Panc1 (cell line): ENCODE measurements around the gene ETNK1.

ENCODE experiments used
- POLR2AphosphoS5 ChIP-seq: IDR thresholded peaks from 2 replicates; pipeline ENCODE4 v1.6.1; 2012; ENCODE audit warnings: mild to moderate bottlenecking, low read depth, low read length, moderate library complexity
- TCF7L2 ChIP-seq: IDR thresholded peaks from 2 replicates; pipeline ENCODE4 v1.6.1; 2011; ENCODE audit warnings: mild to moderate bottlenecking, low read depth, low read length, inconsistent platforms
- TF ChIP-seq, protein P1 (sequence below): fragments of 450-650 bp; IDR thresholded peaks from 2 replicates; pipeline ENCODE4 v1.5.1; 2017; ENCODE audit warnings: mild to moderate bottlenecking
- TF ChIP-seq, protein P2 (sequence below), 2 experiments: IDR thresholded peaks; 2 replicates each; pipeline ENCODE4 v1.6.1; 2011 to 2012; ENCODE audit warnings: low read depth in 2 of 2, control low read depth in 1 of 2, low read length in 1 of 2, mild to moderate bottlenecking in 1 of 2, moderate library complexity in 1 of 2; ENCODE audit not compliant: insufficient read depth in 1 of 2

DNA sequence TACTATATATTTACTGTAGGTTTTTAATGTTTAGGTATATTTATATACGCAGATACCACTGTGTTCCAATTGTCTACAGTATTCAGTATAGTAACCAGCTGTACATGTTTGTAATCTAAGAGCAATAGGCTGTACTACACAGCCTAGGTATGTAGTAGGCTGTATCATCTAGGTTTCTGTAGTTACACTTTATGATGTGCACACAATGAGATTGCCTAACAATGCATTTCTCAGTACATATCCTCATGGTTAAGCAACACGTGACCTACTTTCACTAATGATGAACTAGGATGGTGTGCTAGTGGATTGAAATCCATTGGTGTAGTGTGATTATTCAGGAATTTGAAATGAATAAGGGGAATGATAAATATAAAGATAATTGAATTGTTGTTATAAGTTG, 77.7 kb downstream of the ETNK1 start:
- TF ChIP-seq POLR2AphosphoS5 (no peak), TCF7L2 (no peak)
- TF ChIP-seq, protein P1, sequence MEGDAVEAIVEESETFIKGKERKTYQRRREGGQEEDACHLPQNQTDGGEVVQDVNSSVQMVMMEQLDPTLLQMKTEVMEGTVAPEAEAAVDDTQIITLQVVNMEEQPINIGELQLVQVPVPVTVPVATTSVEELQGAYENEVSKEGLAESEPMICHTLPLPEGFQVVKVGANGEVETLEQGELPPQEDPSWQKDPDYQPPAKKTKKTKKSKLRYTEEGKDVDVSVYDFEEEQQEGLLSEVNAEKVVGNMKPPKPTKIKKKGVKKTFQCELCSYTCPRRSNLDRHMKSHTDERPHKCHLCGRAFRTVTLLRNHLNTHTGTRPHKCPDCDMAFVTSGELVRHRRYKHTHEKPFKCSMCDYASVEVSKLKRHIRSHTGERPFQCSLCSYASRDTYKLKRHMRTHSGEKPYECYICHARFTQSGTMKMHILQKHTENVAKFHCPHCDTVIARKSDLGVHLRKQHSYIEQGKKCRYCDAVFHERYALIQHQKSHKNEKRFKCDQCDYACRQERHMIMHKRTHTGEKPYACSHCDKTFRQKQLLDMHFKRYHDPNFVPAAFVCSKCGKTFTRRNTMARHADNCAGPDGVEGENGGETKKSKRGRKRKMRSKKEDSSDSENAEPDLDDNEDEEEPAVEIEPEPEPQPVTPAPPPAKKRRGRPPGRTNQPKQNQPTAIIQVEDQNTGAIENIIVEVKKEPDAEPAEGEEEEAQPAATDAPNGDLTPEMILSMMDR: no peak
- TF ChIP-seq, protein P2, sequence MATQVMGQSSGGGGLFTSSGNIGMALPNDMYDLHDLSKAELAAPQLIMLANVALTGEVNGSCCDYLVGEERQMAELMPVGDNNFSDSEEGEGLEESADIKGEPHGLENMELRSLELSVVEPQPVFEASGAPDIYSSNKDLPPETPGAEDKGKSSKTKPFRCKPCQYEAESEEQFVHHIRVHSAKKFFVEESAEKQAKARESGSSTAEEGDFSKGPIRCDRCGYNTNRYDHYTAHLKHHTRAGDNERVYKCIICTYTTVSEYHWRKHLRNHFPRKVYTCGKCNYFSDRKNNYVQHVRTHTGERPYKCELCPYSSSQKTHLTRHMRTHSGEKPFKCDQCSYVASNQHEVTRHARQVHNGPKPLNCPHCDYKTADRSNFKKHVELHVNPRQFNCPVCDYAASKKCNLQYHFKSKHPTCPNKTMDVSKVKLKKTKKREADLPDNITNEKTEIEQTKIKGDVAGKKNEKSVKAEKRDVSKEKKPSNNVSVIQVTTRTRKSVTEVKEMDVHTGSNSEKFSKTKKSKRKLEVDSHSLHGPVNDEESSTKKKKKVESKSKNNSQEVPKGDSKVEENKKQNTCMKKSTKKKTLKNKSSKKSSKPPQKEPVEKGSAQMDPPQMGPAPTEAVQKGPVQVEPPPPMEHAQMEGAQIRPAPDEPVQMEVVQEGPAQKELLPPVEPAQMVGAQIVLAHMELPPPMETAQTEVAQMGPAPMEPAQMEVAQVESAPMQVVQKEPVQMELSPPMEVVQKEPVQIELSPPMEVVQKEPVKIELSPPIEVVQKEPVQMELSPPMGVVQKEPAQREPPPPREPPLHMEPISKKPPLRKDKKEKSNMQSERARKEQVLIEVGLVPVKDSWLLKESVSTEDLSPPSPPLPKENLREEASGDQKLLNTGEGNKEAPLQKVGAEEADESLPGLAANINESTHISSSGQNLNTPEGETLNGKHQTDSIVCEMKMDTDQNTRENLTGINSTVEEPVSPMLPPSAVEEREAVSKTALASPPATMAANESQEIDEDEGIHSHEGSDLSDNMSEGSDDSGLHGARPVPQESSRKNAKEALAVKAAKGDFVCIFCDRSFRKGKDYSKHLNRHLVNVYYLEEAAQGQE (IDR thresholded peaks at IDR 0.05; ENCODE audit: insufficient read depth in 1 of 2, low read depth in 2 of 2, low read length in 1 of 2): no peak
